KOPT-K1 (cell line): ENCODE results near the gene PAM16.
"Not testable (repeated sequence)": the region's sequence is repeated elsewhere in the genome, so short reads cannot be mapped to it uniquely, and the experiment has no call there.

Experiments
- H3K27ac ChIP-seq: fragments of 200-600 bp; sonication (generic); 2 replicates; pipeline ENCODE4 v1.5.1; 2016; ENCODE audit warnings: antibody characterized with exemption, mild to moderate bottlenecking, low read depth, low read length; ENCODE audit not compliant: poor library complexity, severe bottlenecking
- H3K36me3 ChIP-seq: fragments of 200-600 bp; sonication (generic); 2 replicates; pipeline ENCODE4 v1.5.1; 2017; ENCODE audit warnings: antibody characterized with exemption, mild to moderate bottlenecking, low read length, moderate library complexity; ENCODE audit not compliant: insufficient read depth
- H3K9me3 ChIP-seq: fragments of 200-600 bp; sonication (generic); 2 replicates; pipeline ENCODE4 v1.5.1; 2017; ENCODE audit warnings: antibody characterized with exemption, low read length, mild to moderate bottlenecking; ENCODE audit not compliant: insufficient read depth, poor library complexity, severe bottlenecking

PAM16 gene

DNA sequence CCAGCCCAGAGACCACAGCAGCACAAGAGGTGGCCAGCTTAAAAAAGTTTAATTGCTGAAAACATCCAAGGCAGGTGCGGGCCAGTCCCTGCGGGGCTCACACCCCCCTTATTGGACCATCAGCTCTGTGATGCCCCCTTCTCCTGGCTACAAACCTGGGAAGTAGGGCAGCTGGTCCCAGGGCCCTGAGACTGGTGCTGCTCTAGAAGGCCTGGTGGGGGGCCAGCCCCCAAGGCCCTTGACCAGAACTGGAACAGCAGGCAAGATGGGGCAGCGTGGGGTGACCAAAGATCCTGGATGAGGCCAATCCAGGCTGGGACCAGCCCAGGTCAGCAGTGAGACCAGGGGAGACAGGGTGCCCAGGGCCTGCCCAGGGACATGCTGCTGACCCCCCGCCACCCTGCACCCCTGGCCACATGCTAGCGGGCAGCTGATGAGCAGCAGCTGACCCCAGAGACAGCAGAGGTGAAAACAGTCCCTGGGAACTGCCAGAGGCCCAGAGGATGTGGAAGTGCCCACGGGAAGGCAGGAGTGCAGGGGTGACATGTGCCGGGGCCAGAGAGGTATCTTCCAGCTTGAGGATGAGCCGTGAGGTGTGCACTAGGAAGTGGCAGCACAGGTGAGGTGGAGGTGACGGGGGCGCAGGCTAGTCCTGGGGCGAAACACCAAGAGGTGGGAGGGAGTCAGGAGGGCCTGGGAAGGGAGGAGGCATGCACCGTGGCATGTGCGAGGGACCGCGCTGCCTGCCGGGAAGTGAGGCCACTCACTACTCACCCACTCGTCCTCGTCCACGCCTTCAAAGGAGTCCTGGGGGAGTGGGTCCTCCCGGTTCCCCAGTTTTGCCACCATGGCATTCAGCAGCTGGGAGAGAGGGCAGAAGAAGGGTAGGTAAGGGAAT lies 3.6 kb upstream of the PAM16 start:
- Histone ChIP-seq H3K9me3 (no peaks in the 10 kb centered on the region), H3K27ac (no peak overlapping the region), H3K36me3 (peaks cover 53% of the 10 kb centered on the region)

DNA sequence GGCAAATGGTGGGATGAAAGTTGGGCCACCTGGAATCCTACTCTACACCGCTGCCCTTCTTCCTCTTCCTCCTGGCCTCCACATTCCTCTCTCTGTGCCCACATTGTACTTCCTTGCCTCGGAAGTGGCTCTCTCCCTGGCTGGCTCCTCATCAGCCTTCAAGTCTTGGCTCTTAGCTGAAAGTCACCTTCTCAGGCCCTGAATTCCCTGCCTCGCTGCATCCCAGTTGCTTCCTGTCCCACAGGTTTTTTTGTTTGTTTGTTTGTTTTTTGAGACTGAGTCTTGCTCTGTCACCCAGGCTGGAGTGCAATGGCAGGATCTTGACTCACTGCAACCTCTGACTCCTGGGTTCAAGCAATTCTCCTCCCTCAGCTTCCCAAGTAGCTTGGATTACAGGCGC lies 2.6 kb upstream of the PAM16 start:
- no peak overlapping the region for H3K27ac ChIP-seq
- no peaks in the 10 kb centered on the region for H3K9me3 ChIP-seq

DNA sequence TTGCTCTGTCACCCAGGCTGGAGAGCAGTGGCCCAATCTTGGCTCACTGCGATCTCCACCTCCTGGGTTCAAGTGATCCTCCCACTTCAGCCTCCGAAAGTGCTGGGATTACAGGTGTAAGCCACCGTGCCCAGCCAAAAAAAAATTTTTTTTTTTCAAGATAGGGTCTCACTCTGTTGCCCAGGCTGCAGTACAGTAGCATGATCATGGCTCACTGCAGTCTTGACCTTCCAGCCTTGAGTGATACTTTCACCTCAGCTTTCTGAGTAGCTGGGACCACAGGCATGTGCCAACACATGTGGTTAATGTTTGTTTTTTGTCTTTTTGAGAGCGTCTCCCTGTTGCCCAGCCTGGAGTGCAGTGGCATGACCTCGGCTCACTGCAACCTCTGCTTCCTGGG lies 1.7 kb upstream of the PAM16 start:
- Histone ChIP-seq H3K9me3 (no peaks in the 10 kb centered on the region), H3K36me3 (peaks cover 51% of the 10 kb centered on the region), H3K27ac (no peak overlapping the region)

More for the DNA sequence above, 2.6 kb upstream of the PAM16 start:
- H3K36me3 ChIP-seq, result peaks cover 51% of the 10 kb centered on the region

DNA sequence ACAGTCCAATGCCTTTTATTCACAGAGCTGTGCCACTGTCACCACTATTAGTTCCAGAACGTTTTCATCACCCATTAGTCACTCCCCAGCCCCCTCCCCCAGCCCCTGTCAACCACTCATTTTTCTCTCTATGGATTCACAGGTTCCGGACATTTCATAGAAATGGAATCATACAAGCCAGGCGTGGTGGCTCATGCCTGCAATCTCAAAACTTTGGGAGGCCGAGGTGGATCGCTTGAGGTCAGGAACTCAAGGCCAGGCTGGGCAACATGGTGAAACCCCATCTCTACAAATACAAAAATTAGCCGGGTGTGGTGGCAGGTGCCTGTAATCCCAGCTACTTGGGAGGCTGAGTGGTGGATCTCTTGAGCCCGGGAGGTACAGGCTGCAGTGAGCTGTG lies 759 bp upstream of the PAM16 start:
- H3K36me3 ChIP-seq, result peaks cover 52% of the 10 kb centered on the region
- H3K27ac ChIP-seq, result no peak overlapping the region
- H3K9me3 ChIP-seq, result no peaks in the 10 kb centered on the region

DNA sequence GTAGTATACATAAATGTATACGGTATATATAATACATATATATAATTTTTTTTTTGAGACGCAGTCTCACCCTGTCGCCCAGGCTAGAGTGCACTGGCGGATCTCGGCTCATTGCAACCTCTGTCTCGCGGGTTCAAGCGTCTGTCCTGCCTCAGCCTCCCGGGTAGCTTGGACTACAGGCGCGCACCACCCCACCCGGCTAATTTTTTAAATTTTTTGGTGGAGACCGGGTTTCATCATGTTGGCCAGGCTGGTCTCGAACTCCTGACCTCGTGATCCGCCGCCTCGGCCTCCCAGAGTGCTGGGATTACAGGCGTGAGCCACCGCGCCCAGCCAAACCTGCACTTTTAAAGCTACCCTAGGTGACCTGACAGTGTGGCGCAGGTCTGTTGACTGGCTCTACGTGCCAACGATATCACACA lies 745 bp downstream of the PAM16 start:
- peak overlapping the region; percentile 79 for H3K27ac ChIP-seq
- H3K9me3 ChIP-seq, result no peaks in the 10 kb centered on the region
- peaks cover 55% of the 10 kb centered on the region for H3K36me3 ChIP-seq

DNA sequence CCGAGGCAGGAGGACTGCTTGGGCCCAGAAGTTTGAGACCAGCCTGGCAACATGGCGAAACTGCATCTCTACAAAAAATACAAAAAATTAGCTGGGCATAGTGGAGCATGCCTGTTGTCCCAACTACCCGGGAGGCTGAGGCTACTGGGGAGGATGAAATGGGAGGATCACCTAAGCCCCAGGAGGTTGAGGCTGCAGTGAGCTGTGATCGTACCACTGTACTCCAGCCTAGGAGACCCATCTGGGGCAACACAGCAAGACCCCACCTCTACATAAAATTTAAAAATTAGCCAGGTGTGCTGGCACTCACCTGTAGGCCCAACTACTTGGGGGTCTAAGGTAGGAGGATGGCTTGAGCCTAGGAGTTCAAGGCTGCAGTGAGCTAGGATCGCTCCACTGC lies 1.8 kb downstream of the PAM16 start:
- peaks cover 46% of the 10 kb centered on the region for H3K36me3 ChIP-seq
- H3K9me3 ChIP-seq, result peaks cover 5% of the 10 kb centered on the region
- no peak overlapping the region for H3K27ac ChIP-seq

DNA sequence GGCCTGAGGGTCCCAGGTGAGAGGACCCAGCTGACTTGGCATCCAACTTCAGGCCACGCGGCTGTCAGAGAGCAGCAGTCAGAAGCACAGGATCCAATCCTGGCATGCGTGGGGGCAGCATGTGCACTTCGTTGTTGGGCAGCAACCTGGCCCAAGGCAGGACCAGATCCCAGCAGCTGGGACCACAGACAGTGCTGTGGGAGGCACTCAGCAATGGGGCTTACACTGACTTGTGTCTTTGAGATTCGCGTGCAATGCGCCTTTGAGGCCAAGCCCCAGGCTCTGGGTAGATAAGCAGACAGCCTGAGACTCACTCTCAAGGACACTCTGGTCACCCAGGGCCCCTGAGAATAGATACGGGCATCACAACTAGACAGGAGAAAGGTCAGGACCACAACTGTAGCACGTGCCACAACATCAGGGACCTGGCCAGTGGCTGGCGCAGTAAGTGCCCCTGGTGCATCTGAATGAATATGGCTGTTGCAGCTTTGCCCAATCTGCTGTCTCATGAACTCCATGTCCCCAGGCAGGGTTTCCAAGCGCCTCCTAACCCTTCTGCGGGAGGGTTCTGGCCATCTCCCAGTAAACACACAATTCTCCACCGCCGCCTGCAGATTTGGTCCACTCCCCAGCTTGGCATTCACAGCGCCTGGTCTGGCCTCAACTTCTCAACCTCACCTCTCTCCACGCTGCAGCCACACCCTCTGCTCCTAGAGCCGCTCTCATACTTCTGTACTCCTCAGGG lies 3.2 kb downstream of the PAM16 start:
- H3K27ac ChIP-seq, result no peak overlapping the region
- H3K9me3 ChIP-seq, result peaks cover 8% of the 10 kb centered on the region
- H3K36me3 ChIP-seq, result peaks cover 42% of the 10 kb centered on the region

DNA sequence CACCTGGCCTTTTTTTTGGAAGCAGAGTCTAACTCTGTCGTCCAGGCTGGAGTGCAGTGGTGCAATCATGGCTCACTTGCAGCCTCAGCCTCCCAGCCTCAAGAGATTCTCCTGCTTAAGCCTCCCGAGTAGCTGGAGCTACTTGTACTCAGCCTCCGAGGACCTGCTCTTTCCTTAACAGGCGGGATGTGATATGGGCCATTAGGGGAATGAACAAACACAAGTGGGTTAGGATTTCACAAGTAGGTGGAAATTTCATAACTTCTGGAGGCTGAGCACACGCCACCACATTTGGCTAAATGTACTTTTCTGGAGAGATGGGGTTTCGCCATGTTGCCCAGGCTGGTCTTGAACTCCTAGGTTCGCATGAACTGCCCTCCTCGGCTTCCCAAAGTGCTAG lies 4.1 kb downstream of the PAM16 start:
- Histone ChIP-seq H3K36me3 (peaks cover 44% of the 10 kb centered on the region), H3K27ac (no peak overlapping the region), H3K9me3 (peaks cover 8% of the 10 kb centered on the region)

DNA sequence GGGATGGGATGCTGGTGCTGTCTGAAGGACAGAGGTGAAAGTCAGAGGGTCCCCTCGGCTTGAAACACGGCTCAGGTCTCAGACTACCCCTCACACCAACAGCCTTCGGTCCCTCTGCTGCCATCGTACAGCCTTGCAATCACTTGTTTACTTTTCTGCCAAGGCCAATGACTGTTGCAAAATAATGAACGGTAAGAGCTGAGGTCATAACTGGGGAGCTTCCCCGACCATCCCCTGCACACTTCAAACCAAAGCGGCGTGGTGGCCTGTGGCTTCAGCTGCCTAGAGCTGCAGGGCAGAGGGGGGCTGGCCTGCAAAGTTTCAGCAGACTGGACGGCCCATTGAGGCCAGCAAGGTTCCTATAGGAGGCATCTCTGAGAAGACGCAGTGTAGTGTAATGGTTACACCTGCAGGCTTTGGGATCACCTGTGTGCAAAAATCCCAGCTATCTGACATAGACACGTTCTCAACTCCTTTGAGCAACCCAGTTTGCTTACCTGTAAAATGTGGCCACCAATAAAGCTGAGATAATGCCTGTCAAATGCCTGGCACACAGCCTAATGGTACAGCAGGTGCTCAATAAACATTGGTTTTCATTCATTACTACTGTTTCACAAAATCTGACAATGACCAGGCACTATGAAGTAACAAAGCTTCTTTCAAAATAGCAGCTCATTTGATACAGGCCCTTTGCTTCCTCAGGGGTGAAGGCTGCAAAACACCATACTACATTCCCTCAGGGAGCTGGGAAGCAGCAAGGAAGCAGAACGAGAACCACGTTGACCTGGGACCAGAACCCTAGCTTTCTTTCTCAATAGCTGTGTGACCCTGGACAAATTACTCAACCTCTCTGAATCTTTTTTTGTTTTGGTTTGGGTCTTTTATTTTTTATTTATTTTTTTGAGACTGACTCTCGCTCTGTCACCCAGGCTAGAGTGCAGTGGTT lies 5.0 kb downstream of the PAM16 start:
- H3K36me3 ChIP-seq, result peaks cover 52% of the 10 kb centered on the region
- H3K27ac ChIP-seq, result no peak overlapping the region
- peaks cover 8% of the 10 kb centered on the region for H3K9me3 ChIP-seq

DNA sequence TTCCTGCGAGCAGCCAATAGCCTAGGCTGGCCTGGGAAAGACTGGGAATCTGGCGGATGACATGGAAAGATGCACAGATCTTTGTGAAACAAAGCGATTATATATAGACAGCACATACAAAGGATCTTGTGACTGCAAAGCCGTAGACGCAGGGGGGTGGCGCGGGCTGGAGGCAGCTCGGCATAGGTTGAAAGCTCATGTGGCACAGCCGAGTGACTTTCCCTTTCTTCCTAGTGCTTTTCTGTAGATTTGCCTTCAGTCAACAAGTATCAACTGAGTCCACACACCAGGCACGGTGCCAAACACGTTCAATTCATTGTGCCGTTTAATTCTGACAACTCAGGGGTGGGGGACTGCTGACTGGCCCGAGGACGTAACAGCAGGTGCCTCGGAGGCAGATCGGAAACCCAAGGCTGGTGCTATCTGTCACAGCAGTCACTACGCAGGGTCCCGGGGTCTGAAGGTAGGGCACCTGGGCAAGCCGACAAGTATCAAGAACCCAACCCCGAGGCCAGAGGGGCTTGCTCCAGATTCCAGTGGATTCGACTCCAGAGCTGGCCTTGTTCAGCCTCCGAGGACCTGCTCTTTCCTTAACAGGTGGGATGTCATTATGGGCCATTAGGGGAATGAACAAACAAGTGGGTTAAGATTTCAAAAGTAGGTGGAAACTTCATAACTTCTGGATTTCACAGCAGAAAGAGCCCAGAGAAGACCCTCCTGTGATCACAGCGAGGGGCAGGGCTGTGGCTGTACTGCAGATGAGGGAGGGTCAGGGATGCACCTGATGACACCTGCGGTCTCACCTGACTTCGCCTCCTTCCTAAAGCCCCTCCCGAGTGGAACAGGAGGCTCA lies 5.9 kb downstream of the PAM16 start:
- Histone ChIP-seq H3K9me3 (peaks cover 8% of the 10 kb centered on the region), H3K27ac (no peak overlapping the region), H3K36me3 (peaks cover 61% of the 10 kb centered on the region)

DNA sequence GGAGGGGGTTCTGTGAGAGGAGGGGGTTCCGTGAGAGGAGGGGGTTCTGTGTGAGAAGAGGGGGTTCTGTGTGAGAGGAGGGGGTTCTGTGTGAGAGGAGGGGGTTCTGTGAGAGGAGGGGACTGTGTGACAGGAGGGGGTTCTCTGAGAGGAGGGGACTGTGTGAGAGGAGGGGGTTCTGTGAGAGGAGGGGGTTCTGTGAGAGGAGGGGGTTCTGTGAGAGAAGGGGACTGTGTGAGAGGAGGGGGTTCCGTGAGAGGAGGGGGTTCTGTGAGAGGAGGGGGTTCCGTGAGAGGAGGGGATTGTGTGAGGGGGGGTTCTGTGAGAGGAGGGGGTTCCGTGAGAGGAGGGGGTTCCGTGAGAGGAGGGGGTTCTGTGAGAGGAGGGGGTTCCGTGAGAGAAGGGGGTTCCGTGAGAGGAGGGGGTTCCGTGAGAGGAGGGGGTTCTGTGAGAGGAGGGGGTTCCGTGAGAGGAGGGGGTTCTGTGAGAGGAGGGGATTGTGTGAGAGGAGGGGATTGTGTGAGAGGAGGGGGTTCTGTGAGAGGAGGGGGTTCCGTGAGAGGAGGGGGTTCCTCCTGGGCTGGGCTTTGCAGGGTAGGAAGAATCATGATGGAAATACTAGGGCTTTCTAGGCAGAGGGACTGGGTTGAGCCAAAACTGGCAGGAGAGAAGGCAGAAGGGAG lies 6.7 kb downstream of the PAM16 start:
- not testable (repeated sequence) for H3K9me3 ChIP-seq

DNA sequence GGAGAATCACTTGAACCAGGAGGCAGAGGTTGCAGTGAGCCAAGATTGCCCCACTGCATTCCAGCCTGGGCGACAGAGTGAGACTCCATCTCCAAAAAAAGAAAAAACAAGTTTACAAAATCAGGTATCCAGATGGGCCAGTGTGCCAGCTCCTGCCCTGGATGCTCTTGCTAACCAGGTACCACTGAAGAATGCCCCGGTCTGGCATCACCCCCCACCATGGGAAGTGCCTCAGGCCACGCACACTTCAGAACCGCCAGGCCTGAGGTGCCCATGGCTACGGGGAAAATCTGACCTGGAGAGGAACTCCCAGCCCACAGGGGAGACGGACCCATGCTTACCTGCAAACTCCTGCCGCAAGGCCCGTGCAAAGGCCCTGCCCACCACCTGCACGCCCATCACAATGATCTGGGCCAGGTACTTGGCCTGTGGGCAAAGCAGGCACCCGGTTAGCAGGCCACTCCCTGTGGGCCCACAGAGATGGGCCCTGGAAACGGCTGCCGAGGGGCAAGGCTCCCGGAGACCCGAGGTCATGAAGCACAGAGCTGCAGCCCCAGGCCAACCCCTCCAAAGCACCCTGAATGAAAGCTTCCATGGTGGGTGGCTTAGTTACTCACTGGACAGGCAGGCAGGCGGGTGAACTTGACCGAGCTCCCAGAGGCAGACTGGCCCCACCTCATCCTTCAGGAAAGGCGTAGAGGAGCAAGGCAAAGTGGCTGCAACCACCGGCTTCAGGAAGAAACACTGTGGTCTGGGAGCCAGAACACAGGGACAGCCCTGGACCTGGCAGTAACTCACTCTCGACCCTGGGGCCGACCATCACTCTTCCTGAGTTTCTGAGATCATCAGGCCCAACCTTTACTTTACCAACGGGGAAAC lies 8.0 kb downstream of the PAM16 start:
- H3K27ac ChIP-seq, result no peak overlapping the region

More for the DNA sequence above, 6.7 kb downstream of the PAM16 start:
- H3K27ac ChIP-seq, result not testable (repeated sequence)
- peaks cover 67% of the 10 kb centered on the region for H3K36me3 ChIP-seq

DNA sequence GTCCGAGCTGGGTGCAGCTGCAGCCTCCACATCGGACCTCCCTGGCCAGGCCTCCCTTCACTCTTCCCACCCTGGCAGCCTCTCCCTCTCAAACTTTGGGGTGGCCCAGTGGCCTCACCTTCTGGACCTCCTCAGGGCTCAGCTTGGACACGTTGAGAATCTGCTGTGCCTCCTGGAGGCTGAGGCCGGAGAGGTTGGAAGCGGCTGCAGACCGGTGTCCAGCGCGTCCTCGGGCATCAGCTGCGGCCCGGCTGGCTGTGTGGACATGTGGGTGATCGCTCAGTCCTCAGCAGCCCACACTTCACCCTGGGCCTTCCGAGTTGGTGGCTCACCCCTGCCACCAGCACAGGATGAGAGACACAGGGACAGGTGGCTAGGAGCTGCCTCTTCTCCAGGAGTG lies 9.9 kb downstream of the PAM16 start:
- Histone ChIP-seq H3K27ac (no peak overlapping the region), H3K36me3 (peaks cover 52% of the 10 kb centered on the region; the same call in 1 of the 2 replicates), H3K9me3 (peaks cover 8% of the 10 kb centered on the region)

More for the DNA sequence above, 8.0 kb downstream of the PAM16 start:
- Histone ChIP-seq H3K36me3 (peaks cover 67% of the 10 kb centered on the region), H3K9me3 (peaks cover 8% of the 10 kb centered on the region)
